Measurements from ENCODE around the gene CXCR2.
"Not testable (repeated sequence)": the region's sequence is repeated elsewhere in the genome, so short reads cannot be mapped to it uniquely, and the experiment has no call there.

CXCR2 gene

GRCh38 chr2:218125626-218126080, at the start of gene CXCR2:
CXCR2 (plus strand) TSS chr2:218126028; CDS start chr2:218134802, 8,774 bp downstream.
- DNase-seq (ENCODE audit: low read depth in 2 of 2) = no peak

DNA sequence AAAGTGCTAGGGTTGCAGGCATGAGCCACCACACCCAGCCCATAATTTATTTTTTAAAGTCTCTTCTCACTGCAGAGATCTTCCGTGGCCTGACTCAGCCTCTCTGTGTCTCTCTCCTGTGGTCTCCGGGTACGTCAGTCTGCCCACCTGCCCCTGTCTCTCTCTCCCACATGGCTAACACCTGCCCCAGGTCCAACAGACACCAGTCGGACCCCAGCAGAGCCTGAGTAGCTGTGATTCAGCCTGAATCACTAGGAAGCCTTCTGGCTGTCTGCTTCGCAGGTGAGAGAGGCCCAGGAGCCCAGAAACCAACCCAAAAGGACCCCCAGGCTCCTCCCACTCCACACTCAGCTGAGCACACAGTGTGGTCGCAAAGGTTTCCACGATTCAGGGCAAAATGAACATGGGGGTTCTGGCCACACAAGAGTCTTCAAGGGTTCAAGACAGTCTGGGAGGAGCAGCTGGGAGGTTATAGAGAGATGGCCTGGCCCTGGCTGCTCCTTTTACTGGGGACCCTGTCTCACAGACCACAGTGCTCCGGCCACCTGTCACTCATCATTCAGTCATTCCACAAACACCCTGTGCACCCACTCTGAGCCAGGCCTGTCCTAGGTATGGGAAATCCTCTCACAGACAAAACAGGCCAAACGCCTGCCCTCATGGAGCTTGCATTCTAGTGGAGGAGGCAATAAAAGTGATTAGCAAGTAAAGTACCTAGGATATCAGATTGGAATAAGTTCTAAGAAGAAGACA, 48.2 kb upstream of the CXCR2 start:
- no peak for DNase-seq (ENCODE audit: low read depth in 2 of 2)

- no peak for DNase-seq (ENCODE audit: low read depth in 2 of 2)
Measured at GRCh38 chr2:218079943-218080913, 45.6 kb upstream of the CXCR2 start.

DNA sequence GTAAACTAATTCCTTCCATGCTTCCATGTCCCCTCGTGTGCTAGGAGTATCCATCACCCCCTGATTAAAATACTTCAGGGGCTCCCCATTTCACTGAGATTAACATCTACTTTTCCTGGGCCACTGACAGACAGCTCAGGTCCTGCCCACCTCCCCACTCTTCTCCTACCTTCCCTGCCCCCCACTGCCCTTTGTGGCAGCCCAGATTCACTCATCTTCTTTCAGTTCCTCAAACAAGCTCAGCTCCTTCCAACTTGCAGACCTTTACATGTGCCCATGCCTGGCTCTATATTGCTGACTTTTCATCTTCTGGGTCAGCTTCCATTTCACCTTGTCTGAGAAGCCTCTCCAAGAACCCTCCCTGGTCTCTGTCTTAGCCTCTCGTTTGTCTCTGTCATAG, 44.8 kb upstream of the CXCR2 start:
- no peak for DNase-seq (ENCODE audit: low read depth in 2 of 2)

GRCh38 chr2:218081695-218082094, 44.1 kb upstream of the CXCR2 start:
- DNase-seq (ENCODE audit: low read depth in 2 of 2) = peak; percentile 92 to 93

- no peak for DNase-seq (ENCODE audit: low read depth in 2 of 2)
Measured at GRCh38 chr2:218082586-218083351, 43.1 kb upstream of the CXCR2 start.

- DNase-seq (ENCODE audit: low read depth in 2 of 2) = no peak
Measured at GRCh38 chr2:218083352-218083676, 42.5 kb upstream of the CXCR2 start.

DNA sequence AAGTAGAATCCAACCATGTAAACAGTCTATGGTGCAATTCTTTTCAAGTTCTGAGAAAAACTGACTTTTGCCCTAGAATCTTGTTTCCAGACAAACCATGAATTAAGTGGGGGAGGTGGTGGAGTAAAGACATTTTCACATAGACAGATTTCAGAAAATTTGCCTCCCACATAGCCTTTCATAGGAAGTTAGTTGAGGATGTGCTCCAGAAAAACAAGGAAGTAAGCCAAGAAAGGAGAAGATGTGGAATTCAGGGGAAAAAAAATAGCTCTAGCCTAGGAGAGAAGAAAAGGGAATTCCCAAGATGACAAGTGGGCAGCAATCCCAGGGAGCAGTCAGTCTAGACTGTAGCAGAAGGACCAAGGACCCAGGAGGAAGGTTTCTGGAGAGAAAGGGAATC, 39.4 kb upstream of the CXCR2 start:
- DNase-seq (ENCODE audit: low read depth in 2 of 2) = no peak

DNA sequence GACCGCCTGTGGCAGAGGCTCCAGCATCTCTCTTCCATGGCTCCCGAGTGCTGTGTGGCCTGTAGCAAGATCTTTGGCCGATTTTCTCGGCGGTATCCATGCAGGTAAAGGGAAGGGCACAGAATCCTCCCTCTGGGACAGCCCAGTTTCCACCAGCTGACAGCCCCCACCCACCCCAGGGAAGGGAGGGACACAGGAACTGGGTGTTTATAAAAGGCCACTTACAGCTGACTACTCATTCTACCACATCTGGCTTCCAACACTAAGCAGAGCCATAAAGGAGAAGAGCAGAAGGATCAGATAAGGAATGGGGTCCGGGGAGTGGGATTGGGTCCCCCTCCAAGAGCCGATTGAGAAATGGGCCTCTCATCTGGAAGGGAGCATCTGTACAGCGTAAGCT, 36.6 kb upstream of the CXCR2 start:
- DNase-seq (ENCODE audit: low read depth in 2 of 2) = no peak

- no peak for DNase-seq (ENCODE audit: low read depth in 2 of 2)
Measured at GRCh38 chr2:218091746-218092145, 34.1 kb upstream of the CXCR2 start.

- no peak for DNase-seq (ENCODE audit: low read depth in 2 of 2)
Measured at GRCh38 chr2:218093879-218094278, 31.9 kb upstream of the CXCR2 start.

DNA sequence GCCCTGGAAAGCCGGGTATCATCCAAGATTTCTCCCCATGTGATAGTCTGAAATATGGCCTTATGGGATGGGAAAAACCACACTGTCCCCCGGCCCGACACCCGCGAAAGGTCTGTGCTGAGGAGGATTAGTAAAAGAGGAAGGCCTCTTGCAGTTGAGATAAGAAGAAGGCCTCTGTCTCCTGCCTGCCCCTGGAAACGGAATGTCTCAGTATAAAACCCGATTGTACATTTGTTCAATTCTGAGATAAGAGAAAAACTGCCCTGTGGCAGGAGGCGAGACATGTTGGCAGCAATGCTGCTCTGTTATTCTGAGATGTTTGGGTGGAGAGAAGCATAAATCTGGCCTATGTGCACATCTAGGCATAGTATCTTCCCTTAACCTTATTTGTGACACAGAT, 30.0 kb upstream of the CXCR2 start:
- DNase-seq (ENCODE audit: low read depth in 2 of 2) = no peak

DNA sequence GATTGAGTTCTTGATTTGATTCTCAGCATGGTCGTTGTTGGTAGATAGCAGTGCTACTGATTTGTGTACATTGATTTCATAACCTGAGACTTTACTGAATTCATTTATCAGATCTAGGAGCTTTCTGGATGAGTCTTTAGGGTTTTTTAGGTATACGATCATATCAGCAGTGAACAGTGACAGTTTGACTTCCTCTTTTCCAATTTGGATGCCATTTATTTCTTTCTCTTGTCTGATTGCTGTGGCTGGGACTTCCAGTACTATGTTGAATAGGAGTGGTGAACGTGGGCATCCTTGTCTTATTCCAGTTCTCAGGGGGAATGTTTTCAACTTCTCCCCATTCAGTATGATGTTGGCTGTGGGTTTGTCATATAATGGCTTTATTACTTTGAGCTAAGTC, 27.9 kb upstream of the CXCR2 start:
- DNase-seq (ENCODE audit: low read depth in 2 of 2) = no peak

GRCh38 chr2:218108834-218109233, 17.0 kb upstream of the CXCR2 start:
- not testable (repeated sequence) for DNase-seq (ENCODE audit: low read depth in 2 of 2)

GRCh38 chr2:218121789-218122188, 4.0 kb upstream of the CXCR2 start:
- not testable (repeated sequence) for DNase-seq (ENCODE audit: low read depth in 2 of 2)

GRCh38 chr2:218122286-218122685, 3.5 kb upstream of the CXCR2 start:
- DNase-seq (ENCODE audit: low read depth in 2 of 2) = not testable (repeated sequence)

DNA sequence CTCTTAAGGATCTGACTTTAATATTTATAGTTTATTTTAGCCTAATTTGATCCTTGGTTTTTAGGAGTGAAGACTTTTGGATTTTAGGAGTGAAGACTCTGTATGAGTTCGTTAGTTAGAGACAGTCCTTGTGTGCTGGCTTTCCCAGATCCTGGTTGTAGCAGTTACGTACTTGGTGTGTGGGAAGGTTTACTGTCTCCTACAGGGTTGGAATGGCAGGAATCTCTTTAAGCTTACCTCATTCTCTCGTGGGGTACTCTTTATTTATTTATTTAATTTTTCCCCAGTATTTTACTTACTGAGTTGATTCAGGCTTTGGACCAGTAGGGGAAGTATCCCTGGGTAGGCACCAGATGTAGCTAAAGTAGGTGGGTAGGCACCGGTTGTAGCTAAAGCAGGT, 1.8 kb upstream of the CXCR2 start:
- DNase-seq (ENCODE audit: low read depth in 2 of 2) = no peak

DNA sequence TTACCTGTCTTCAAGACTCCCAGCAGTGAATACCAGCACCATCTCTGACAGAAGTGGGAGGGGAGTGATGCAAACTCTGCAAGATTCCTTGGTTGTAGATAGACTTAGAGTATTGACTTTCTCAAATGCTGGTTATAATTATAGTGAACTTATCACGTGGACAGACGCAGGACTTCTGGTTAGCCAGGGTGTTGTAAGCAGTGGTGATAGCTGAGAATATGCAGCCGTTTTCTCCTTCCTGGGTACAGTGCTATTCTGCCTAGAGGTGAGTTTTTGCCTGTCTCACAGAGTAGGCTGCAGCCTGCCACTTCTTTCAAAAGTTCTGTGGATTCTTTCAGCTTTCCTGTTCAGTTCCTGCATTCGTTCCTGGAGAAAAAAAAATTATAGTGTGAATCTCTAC, 733 bp upstream of the CXCR2 start:
- DNase-seq (ENCODE audit: low read depth in 2 of 2) = no peak

- no peak for DNase-seq (ENCODE audit: low read depth in 2 of 2)
Measured at GRCh38 chr2:218127929-218128455, 2.2 kb downstream of the CXCR2 start.

DNA sequence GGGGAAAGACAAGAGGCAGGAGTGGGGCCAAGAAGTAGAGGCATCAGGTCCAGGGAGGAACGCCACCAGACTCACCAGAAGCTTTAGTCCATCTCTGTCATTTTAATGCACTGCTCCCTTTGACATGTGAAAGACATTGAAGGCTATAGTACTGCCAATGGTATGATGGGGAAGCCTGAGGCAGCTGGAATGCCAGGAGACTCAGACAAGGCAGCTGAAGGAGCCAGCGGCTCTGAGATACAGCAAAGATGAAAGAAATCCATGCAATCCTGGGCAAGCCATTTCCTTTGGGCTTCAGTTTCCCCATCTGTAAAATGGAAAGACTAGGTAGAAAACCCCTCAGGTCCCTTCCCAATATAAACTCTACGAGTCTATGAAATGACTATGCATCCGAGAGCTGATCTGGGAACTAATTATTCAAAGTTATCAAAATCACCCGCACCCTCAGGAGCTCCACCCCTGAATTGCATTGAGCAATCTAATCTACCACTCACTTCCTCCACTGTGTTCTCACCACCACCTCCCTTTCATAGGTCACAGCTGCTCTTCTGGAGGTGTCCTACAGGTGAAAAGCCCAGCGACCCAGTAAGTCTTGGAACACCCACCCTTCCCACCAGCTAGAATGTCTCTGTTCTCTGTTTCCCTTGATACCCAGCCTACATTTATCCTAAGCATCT, 3.1 kb downstream of the CXCR2 start:
- DNase-seq (ENCODE audit: low read depth in 2 of 2) = no peak

DNA sequence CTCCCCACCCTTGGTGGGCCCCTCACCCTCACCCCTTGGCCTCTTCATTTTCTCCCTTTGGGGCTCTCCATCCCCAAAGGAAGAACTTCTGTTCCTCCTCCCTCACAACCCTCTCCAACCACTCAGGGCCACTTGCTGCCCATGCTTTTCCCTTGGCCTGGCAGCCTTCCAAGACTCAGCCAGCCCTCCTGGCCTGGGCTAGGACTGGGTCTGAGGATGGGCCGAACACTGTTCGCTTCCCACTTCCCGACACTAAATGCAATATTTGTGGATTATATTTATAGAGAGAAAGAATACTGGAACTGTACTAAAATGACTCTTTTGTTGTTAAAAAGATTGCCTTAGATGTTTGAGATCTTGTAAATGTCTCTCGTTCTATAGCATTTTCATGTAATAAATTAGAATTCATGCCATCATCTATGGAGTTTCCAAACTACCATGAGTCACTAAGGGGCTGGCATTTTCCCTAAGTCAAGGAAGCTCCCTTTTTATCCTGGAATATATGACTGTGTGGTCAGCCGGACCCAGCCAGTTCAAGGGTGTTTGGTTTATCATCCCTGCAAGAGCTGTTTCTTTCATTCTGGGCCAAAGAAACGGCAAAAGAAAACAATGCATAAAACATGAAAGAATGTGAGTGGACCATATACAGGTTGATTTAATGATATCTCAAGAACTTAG, 3.8 kb downstream of the CXCR2 start:
- DNase-seq (ENCODE audit: low read depth in 2 of 2) = no peak
